Left lung (tissue), 10 donors: ENCODE measurements around the gene STUB1. TPM values are rescaled to one million over a fixed set of nuclear protein-coding genes. Genes with fewer than 3 reads are reported as not detected.

ENCODE experiments used
- ATAC-seq: fragments of 200-7000 bp; cut with Tn5 transposase; one replicate; pipeline ENCODE4 v1.9.1; 2020; ENCODE audit warnings: moderate library complexity
- DNase-seq, 4 donors: peaks; one replicate each; pipeline ENCODE4 v3.0.0-alpha.2; 2013 to 2020
- H3K27ac ChIP-seq, 2 donors: fragments of 200-600 bp; sonication (generic) in 1 of 2; one replicate each; pipeline versions ENCODE4 v1.5.0 to v1.8.0; 2020 to 2021
- H3K27me3 ChIP-seq, 2 donors: fragments of 200-600 bp; sonication (generic) in 1 of 2; one replicate each; pipeline versions ENCODE4 v1.5.0 to v1.8.0; 2020 to 2021
- H3K36me3 ChIP-seq, 2 donors: fragments of 200-600 bp; sonication (generic) in 1 of 2; one replicate each; pipeline versions ENCODE4 v1.5.0 to v1.8.0; 2020 to 2021
- H3K4me1 ChIP-seq, 2 donors: fragments of 200-600 bp; one replicate each; pipeline ENCODE4 v1.8.0; 2021
- H3K4me3 ChIP-seq, 2 donors: fragments of 200-600 bp; sonication (generic) in 1 of 2; one replicate each; pipeline versions ENCODE4 v1.5.0 to v1.8.0; 2020 to 2021; ENCODE audit warnings: mild to moderate bottlenecking in 1 of 2
- H3K9me3 ChIP-seq, 2 donors: fragments of 200-600 bp; sonication (generic) in 1 of 2; one replicate each; pipeline versions ENCODE4 v1.5.0 to v1.8.0; 2020 to 2021
- intact Hi-C, 2 donors: fragments of 100-400 bp; cut with DNase I; formaldehyde crosslinking; loops; one replicate each; pipeline versions ENCODE4 v1.11.2 to v1.14.2; 2022
- polyA plus RNA-seq, 6 donors: library from polyadenylated mRNA; unstranded; fragments of 120-200 nt; gene quantifications; one replicate each; pipeline ENCODE4 v1.2.1, GENCODE V29; 2013; ENCODE audit not compliant: insufficient read length in 6 of 6
- total RNA-seq, 2 donors: library from RNA; stranded (reverse); fragmentation: NEBNext Ultra II Directional; extraction: Animal tissue kit (Norgen Biotek cat#: 25700); gene quantifications; one replicate each; pipeline ENCODE4 v1.2.1, GENCODE V29; 2021
- TF ChIP-seq, protein P1 (sequence below), 2 donors: fragments of 200-600 bp; sonication (generic) in 1 of 2; IDR thresholded peaks; one replicate each; pipeline versions ENCODE4 v1.5.0 to v1.8.0; 2021; ENCODE audit warnings: antibody characterized with exemption in 2 of 2
- donor health status: DM: no; HTN: yes; CAD: no.
- donor health status: DM: no; HTN: no; CAD: no.

The STUB1 gene
- total and polyA plus RNA-seq, 8 donors: 92.9 to 143 (median 108) TPM

DNA sequence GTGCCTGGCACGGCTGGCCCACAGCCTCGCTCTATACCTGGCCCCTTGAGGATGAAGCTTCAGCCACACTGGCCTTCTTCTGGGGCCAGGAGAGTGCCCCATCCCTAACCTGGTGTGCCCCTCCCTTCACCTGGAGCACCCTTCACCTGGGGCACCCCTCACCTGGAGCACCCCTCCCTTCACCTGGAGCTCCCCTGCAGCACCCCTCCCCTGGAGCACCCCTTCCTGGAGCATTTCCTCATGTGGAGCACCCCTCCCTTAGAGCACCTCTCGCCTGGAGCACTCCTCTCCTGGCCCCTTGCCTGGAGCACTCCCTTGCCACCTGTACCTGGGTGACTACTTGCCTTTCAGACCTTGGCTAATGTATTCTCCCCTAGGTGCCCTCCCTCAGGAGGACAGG, 27.8 kb downstream of the STUB1 start:
- no peak for DNase-seq
- Histone ChIP-seq H3K36me3 (no peaks in the 10 kb centered on the region), H3K27ac (no peak overlapping the region), H3K27me3 (peaks cover 48 to 96% of the 10 kb centered on the region in 2 donors), H3K9me3 (no peaks in the 10 kb centered on the region), H3K4me3 (no peak overlapping the region), H3K4me1 (peaks cover 0 to 11% of the 10 kb centered on the region in 2 donors)
- TF ChIP-seq, protein P1, sequence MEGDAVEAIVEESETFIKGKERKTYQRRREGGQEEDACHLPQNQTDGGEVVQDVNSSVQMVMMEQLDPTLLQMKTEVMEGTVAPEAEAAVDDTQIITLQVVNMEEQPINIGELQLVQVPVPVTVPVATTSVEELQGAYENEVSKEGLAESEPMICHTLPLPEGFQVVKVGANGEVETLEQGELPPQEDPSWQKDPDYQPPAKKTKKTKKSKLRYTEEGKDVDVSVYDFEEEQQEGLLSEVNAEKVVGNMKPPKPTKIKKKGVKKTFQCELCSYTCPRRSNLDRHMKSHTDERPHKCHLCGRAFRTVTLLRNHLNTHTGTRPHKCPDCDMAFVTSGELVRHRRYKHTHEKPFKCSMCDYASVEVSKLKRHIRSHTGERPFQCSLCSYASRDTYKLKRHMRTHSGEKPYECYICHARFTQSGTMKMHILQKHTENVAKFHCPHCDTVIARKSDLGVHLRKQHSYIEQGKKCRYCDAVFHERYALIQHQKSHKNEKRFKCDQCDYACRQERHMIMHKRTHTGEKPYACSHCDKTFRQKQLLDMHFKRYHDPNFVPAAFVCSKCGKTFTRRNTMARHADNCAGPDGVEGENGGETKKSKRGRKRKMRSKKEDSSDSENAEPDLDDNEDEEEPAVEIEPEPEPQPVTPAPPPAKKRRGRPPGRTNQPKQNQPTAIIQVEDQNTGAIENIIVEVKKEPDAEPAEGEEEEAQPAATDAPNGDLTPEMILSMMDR (IDR thresholded peaks at IDR 0.05): no peak
- no peak for ATAC-seq
- intact Hi-C loops: no loop called here

DNA sequence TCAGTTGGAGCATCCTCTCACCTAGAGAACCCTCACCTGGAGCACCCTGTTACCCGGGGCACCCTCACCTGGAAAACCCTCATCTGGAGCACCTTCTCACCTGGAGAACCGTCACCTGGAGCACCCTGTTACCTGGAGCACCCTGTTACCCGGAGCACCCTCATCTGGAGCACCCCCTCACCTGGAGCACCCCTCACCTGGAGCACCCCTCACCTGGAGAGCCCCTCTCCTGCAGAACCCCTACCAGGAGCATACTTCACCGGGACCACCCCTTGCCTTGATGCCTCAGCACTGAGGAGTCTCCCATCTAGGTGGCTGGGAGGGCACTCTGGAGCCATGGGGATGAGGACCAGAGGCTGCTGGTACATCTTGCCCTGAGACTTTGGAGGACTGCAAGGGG, 28.7 kb downstream of the STUB1 start:
- no peak for DNase-seq
- H3K27me3 ChIP-seq: peaks cover 38 to 94% of the 10 kb centered on the region in 2 donors
- H3K9me3 ChIP-seq: no peaks in the 10 kb centered on the region
- no peak overlapping the region for H3K27ac ChIP-seq
- H3K4me1 ChIP-seq: peaks cover 0 to 12% of the 10 kb centered on the region in 2 donors
- H3K36me3 ChIP-seq: no peaks in the 10 kb centered on the region
- ATAC-seq: no peak
- no peak overlapping the region for H3K4me3 ChIP-seq
- TF ChIP-seq, protein P1 (IDR thresholded peaks at IDR 0.05): no peak
- intact Hi-C loops: no loop called here

DNA sequence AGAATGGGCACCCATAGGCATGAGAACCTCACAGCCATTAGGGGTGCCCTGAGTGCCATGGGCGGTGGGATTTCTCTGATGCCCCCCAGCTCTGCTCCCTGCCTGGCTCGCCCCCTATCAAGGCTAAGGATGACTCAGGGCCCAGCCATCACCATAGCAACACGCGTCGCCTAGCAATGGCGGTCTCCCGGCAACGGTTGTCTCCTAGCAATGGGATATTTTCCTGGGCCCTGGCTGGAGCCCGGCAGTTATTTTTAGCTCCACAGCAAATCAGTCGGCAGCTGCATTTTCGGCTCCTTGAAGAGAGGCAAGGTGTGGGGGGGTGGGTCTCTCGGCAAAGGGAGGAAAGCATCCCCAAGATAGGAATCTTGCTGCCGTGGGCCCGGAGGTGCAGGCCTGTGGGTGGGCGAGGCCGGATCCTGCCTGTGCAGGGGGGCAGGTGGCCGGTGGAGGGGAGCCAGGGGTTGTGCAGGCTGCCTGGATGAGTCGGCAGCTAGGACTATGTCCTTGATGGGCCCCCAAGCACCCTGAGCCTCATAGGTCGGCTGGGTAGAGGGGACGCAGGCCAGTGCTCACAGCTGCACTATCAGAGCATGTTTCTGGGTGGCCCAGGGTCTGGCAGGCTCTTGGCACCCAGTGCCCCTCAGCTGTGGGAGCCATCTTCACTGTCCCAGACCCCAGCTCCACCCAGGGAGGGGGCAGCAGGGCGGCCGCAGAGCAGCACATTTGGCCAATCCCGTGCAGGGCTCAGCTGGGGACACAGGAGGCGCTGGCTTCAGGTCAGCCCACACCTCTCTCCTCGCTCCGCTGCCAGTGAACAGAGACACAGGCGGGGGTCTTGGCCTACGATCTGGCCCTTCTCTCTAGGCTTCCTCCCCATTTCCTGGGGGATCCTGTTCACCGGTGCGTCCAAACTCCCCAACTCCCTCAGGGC, 29.6 kb downstream of the STUB1 start:
- peaks cover 3 to 20% of the 10 kb centered on the region in 2 donors for H3K4me1 ChIP-seq
- intact Hi-C loops: loop anchor here in 1 of 2 donors (5.0 kb wide), 1 partner anchor 72 kb away; no protein-coding TSS in a partner anchor
- no peaks in the 10 kb centered on the region for H3K36me3 ChIP-seq
- no peak overlapping the region for H3K27ac ChIP-seq
- TF ChIP-seq, protein P1 (IDR thresholded peaks at IDR 0.05): no peak
- no peaks in the 10 kb centered on the region for H3K9me3 ChIP-seq
- ATAC-seq (no peak), DNase-seq (peak in 1 of 4 donors; percentile 44)
- no peak overlapping the region for H3K4me3 ChIP-seq
- peaks cover 29 to 94% of the 10 kb centered on the region in 2 donors for H3K27me3 ChIP-seq

DNA sequence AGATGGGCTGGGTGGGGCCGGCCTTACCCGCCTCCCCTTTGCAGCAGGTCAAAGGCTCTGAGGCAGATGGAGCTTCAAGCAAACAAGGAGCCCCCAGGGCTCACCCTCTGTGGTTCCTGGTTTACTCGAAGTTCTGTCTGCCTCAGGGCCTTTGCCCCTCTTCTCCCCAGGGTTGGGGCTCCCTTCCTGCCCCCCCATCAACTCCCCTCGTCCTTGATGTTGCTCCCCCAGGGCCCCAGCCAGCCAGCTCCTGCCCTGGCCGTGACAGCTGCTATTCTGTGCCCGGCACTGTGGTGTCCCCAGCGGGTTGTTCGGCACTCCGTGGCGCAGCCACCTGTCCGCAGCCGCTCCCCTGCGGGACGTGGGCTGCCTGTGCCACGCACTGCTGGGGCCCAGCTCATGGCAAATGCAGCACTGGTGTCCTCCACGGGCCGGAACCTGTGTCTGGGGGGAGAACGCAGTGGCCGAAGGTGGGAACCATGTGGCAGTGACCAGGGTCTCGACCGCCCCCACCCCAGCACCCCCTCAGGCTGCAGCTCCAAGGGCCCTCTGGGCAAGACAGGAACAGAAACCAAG, 30.4 kb downstream of the STUB1 start:
- Histone ChIP-seq H3K4me1 (peaks cover 3 to 25% of the 10 kb centered on the region in 2 donors), H3K27me3 (peaks cover 26 to 93% of the 10 kb centered on the region in 2 donors), H3K4me3 (no peak overlapping the region), H3K36me3 (no peaks in the 10 kb centered on the region), H3K27ac (no peak overlapping the region), H3K9me3 (no peaks in the 10 kb centered on the region)
- TF ChIP-seq, protein P1 (IDR thresholded peaks at IDR 0.05): no peak
- intact Hi-C loops: loop anchor here in 1 of 2 donors (5.0 kb wide), 1 partner anchor 72 kb away; no protein-coding TSS in a partner anchor
- ATAC-seq (no peak), DNase-seq (no peak)

DNA sequence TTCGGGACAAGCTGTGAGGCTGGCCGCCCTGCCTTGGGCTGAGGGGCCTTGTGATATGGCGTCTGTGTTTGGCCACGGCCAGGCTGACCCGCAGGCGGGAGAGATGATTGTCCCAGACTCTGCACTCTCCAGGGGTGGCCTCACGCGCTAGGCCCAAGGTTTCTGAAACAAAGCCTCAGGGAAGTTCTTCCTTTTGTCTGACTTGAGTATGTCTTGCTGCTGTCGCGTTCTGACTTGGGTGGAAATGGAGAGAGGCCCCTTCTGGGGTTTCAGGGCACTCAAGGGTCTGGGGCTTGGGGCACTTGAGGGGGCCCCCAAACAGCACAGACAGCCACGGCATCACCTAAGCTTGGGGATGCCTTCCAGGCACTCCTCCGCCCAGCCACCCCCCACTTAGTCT, 30.9 kb downstream of the STUB1 start:
- Histone ChIP-seq H3K4me1 (peaks cover 7 to 30% of the 10 kb centered on the region in 2 donors), H3K36me3 (no peaks in the 10 kb centered on the region), H3K27me3 (peaks cover 23 to 94% of the 10 kb centered on the region in 2 donors), H3K27ac (no peak overlapping the region), H3K9me3 (no peaks in the 10 kb centered on the region), H3K4me3 (no peak overlapping the region)
- DNase-seq: no peak
- intact Hi-C loops: loop anchor here in 1 of 2 donors (5.0 kb wide), 1 partner anchor 71 kb away; no protein-coding TSS in a partner anchor
- ATAC-seq: no peak
- TF ChIP-seq, protein P1 (IDR thresholded peaks at IDR 0.05): no peak
